HepG2 (cell line): ENCODE results near the gene RANBP3. TPM values are rescaled to one million over a fixed set of nuclear protein-coding genes. Genes with fewer than 3 reads are reported as not detected.

Source experiments
- ATAC-seq: fragments of 200-7000 bp; cut with Tn5 transposase; 3 replicates; pipeline ENCODE4 v1.9.1; 2020; ENCODE audit warnings: mild to moderate bottlenecking, moderate library complexity
- BruUV-seq: library from RNA; stranded (reverse); fragments of 400-500 nt; replicated peaks from 2 replicates; lab custom pipeline; 2021; lab: Mats Ljungman, UMichigan
- CTCF ChIA-PET: fragments of 300-600 bp; formaldehyde crosslinking; extraction: SDS; loops from one replicate; lab custom pipeline; 2021; ENCODE audit warnings: low total read pairs, inconsistent platforms, low intra/inter-chr PET ratio; lab: Yijun Ruan, JAX
- POLR2A ChIA-PET: fragments of 350-600 bp; sonication (Branson Sonifier 250); formaldehyde crosslinking; loops from one replicate; lab custom pipeline; 2020; ENCODE audit warnings: antibody characterized with exemption, inconsistent platforms; lab: Yijun Ruan, JAX
- DNase-seq: peaks from one replicate; pipeline ENCODE4 v3.0.0-alpha.2; 2015; ENCODE audit warnings: low spot score
- FAIRE-seq: peaks from 3 replicates; lab custom pipeline; 2011; peaks lifted over from hg19 to GRCh38; lab: Jason Lieb, UNC
- H2AFZ ChIP-seq: one replicate; pipeline ENCODE4 v1.6.1; 2011; ENCODE audit warnings: low read length, inconsistent platforms
- H3K27ac ChIP-seq: fragments of 300-600 bp; 3 replicates; pipeline ENCODE4 v1.8.0; 2011; ENCODE audit warnings: mixed run types, mild to moderate bottlenecking, mixed read lengths, low read length, inconsistent platforms; ENCODE audit not compliant: insufficient read depth; ENCODE audit errors: extremely low read length
- H3K27me3 ChIP-seq, 2 experiments: fragments of 200-600 bp in 1 of 2; 2 replicates in 1 of 2; 3 replicates in 1 of 2; pipeline versions ENCODE4 v1.6.0 to v1.8.0; 2011; ENCODE audit warnings: low read length in 2 of 2, mild to moderate bottlenecking in 2 of 2, moderate library complexity in 2 of 2, inconsistent platforms in 1 of 2; ENCODE audit not compliant: insufficient read depth in 2 of 2, control insufficient read depth in 1 of 2
- H3K36me3 ChIP-seq, 2 experiments: fragments of 200-600 bp in 1 of 2; replicated peaks in 1 of 2; 2 replicates in 1 of 2; 3 replicates in 1 of 2; pipeline versions ENCODE4 v1.5.1 to v1.8.0; 2011; ENCODE audit warnings: low read length in 2 of 2, inconsistent platforms in 1 of 2; ENCODE audit not compliant: insufficient read depth in 2 of 2, control insufficient read depth in 1 of 2
- H3K4me1 ChIP-seq: 2 replicates; pipeline ENCODE4 v1.5.1; 2012; ENCODE audit warnings: low read length, inconsistent platforms; ENCODE audit not compliant: insufficient read depth
- H3K4me2 ChIP-seq: 2 replicates; pipeline ENCODE4 v1.6.0; 2011; ENCODE audit warnings: low read depth, low read length, inconsistent platforms
- H3K4me3 ChIP-seq, 3 experiments: fragments of 200-600 bp in 1 of 3; sonication (generic), shearing (Covaris generic) in 1 of 3; replicated peaks in 1 of 3; 2 replicates each; pipeline ENCODE4 v1.5.1; 2011 to 2016; ENCODE audit warnings: low read length in 3 of 3, inconsistent platforms in 2 of 3, low read depth in 2 of 3, mild to moderate bottlenecking in 2 of 3, control low read depth in 1 of 3, mixed read lengths in 1 of 3; ENCODE audit not compliant: insufficient read depth in 1 of 3
- H3K79me2 ChIP-seq: one replicate; pipeline ENCODE4 v1.6.1; 2011; ENCODE audit warnings: low read length, inconsistent platforms; ENCODE audit not compliant: insufficient read depth
- H3K9ac ChIP-seq: 2 replicates; pipeline ENCODE4 v1.6.0; 2011; ENCODE audit warnings: mild to moderate bottlenecking, low read depth, low read length, inconsistent platforms; ENCODE audit not compliant: insufficient read depth
- H3K9me3 ChIP-seq: 2 replicates; pipeline ENCODE4 v1.5.1; 2012; ENCODE audit warnings: mild to moderate bottlenecking, low read length
- H4K20me1 ChIP-seq: 2 replicates; pipeline ENCODE4 v1.6.0; 2011; ENCODE audit warnings: inconsistent platforms, mild to moderate bottlenecking, low read length, moderate library complexity; ENCODE audit not compliant: insufficient read depth
- BCL6 ChIP-seq: IDR thresholded peaks from 2 replicates; pipeline ENCODE4 v1.6.1; 2016; ENCODE audit warnings: missing genetic modification reagents, missing compliant biosample characterization
- FOXC1 ChIP-seq: sonication (generic); formaldehyde crosslinking; IDR thresholded peaks from 2 replicates; pipeline ENCODE4 v1.8.0; 2022; ENCODE audit warnings: mild to moderate bottlenecking, missing genetic modification reagents, borderline replicate concordance
- GLI4 ChIP-seq: sonication (generic); formaldehyde crosslinking; IDR thresholded peaks from 2 replicates; pipeline ENCODE4 v1.5.1; 2020; ENCODE audit warnings: missing genetic modification reagents, mild to moderate bottlenecking, moderate library complexity, borderline replicate concordance
- HIVEP1 ChIP-seq: sonication (generic); formaldehyde crosslinking; IDR thresholded peaks from 2 replicates; pipeline ENCODE4 v1.4.0; 2020; ENCODE audit warnings: mild to moderate bottlenecking, missing genetic modification reagents
- MLLT10 ChIP-seq: sonication (generic); formaldehyde crosslinking; IDR thresholded peaks from 2 replicates; pipeline ENCODE4 v1.4.0; 2020; ENCODE audit warnings: missing genetic modification reagents
- PRMT3 ChIP-seq: sonication (generic); formaldehyde crosslinking; IDR thresholded peaks from 2 replicates; pipeline ENCODE4 v1.8.1; 2022; ENCODE audit warnings: low read depth, mild to moderate bottlenecking, moderate library complexity, missing genetic modification reagents, borderline replicate concordance
- RFX1 ChIP-seq: fragments of 450-650 bp; IDR thresholded peaks from 2 replicates; pipeline ENCODE4 v1.6.1; 2017
- SKI ChIP-seq: fragments of 450-650 bp; IDR thresholded peaks from one replicate; pipeline ENCODE4 v1.6.1; 2018; ENCODE audit warnings: mild to moderate bottlenecking; ENCODE audit not compliant: partially characterized antibody
- SOX13 ChIP-seq, 3 experiments: fragments of 450-650 bp in 1 of 3; sonication (generic) in 1 of 3; formaldehyde crosslinking in 1 of 3; IDR thresholded peaks in 2 of 3; conservative IDR thresholded peaks in 1 of 3; 2 replicates each; pipeline versions ENCODE4 v1.5.0 to v1.6.1; 2016 to 2020; ENCODE audit warnings: antibody characterized with exemption in 1 of 3, mild to moderate bottlenecking in 1 of 3, missing compliant biosample characterization in 1 of 3, missing genetic modification reagents in 1 of 3, moderate library complexity in 1 of 3
- ZBTB38 ChIP-seq: sonication (generic); formaldehyde crosslinking; IDR thresholded peaks from 2 replicates; pipeline ENCODE4 v1.5.1; 2020; ENCODE audit warnings: mild to moderate bottlenecking, missing genetic modification reagents
- ZNF33B ChIP-seq: sonication (generic); formaldehyde crosslinking; IDR thresholded peaks from 2 replicates; pipeline ENCODE4 v1.5.1; 2020; ENCODE audit warnings: mild to moderate bottlenecking, missing genetic modification reagents
- WGBS: methylation state at CpG from one replicate; pipeline ENCODE4 v1.1.6; 2017; ENCODE audit warnings: low lambda C conversion rate; 5-methylcytosine and 5-hydroxymethylcytosine counted together
- in situ Hi-C: cut with HindIII; loops from 2 replicates; pipeline ENCODE4 v1.10.0; 2017; ENCODE audit warnings: low pct_unique_long_range_greater_than_20kb; ENCODE audit not compliant: extremely low pct_ligation_motif_present
- intact Hi-C: fragments of 100-400 bp; cut with micrococcal nuclease; formaldehyde crosslinking; loops from one replicate; pipeline ENCODE4 v1.10.0; 2022; ENCODE audit not compliant: unreplicated experiment
- polyA plus RNA-seq, 8 experiments: library from polyadenylated mRNA; depleted of rRNA in 3 of 8; stranded (reverse) in 7 of 8; unstranded in 1 of 8; fragments of >200 nt; fragmentation: Illumina TruSeq in 4 of 8; extraction: Trizol in 4 of 8; gene quantifications; 2 replicates each; pipeline versions ENCODE4 v1.2.1 to v1.2.3, GENCODE V29; 2011 to 2016; ENCODE audit warnings: low read depth in 4 of 8, missing spikeins in 1 of 8, mixed read lengths in 1 of 8; ENCODE audit not compliant: insufficient read depth in 1 of 8
- total RNA-seq, 5 experiments: library from RNA; depleted of rRNA; stranded (reverse); fragments of >200 nt; fragmentation: Illumina TruSeq; extraction: Trizol; gene quantifications; 2 replicates each; pipeline ENCODE4 v1.2.3, GENCODE V29; 2016; ENCODE audit warnings: low read depth in 1 of 5
- TF ChIP-seq, protein P1 (sequence below): sonication (generic); formaldehyde crosslinking; IDR thresholded peaks from 2 replicates; pipeline ENCODE4 v1.5.0; 2020; ENCODE audit warnings: mild to moderate bottlenecking, missing genetic modification reagents, moderate library complexity
- TF ChIP-seq, protein P2 (sequence below): sonication (generic); formaldehyde crosslinking; IDR thresholded peaks from 2 replicates; pipeline ENCODE4 v1.4.0; 2020; ENCODE audit warnings: mild to moderate bottlenecking, missing genetic modification reagents

RANBP3 gene
- total and polyA plus RNA-seq, 2 of the 13 experiments (the other 11 are each of a cell fraction or from before 2014, with no cell fraction given) = 39.5 to 149 TPM

DNA sequence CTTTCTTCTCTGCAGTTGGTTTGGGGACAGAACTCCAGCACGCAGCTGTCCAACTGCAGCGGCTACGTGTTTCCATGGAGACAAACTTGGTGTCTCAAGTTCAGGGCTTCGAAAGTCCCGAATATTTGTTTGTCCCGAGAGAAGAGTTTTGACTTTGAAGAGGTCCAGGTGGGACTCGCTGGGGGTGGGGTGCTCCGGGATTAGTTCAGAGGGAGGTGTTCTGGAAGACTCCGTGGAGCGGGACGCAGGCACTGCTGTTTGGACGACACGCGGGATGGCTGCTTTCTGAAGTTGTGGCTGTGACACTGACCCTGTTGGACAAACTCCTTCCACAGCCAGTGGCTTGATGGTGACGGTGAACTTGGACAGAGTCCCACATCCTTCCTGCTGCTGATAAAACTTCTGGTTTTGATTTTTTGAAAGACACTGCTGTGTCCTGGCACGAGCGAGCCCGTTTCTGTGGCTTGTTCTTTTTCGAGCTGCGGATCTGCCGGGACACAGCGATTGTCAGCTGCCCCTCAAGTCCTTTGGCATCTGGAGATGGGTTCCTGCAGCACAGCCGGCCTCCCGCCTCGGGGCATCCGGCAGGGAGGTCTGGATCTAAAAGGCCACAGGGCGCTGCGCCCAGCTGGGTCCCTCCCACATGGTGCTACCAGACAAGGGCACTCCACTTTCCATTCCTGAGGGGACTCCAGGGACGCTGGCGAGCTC lies 15.9 kb upstream of the RANBP3 start:
- peak; percentile 53 for ATAC-seq
- FAIRE-seq = no peak
- 19% methylated on average over 19 of the region's 30 CpGs for WGBS
- TF ChIP-seq, protein P1, sequence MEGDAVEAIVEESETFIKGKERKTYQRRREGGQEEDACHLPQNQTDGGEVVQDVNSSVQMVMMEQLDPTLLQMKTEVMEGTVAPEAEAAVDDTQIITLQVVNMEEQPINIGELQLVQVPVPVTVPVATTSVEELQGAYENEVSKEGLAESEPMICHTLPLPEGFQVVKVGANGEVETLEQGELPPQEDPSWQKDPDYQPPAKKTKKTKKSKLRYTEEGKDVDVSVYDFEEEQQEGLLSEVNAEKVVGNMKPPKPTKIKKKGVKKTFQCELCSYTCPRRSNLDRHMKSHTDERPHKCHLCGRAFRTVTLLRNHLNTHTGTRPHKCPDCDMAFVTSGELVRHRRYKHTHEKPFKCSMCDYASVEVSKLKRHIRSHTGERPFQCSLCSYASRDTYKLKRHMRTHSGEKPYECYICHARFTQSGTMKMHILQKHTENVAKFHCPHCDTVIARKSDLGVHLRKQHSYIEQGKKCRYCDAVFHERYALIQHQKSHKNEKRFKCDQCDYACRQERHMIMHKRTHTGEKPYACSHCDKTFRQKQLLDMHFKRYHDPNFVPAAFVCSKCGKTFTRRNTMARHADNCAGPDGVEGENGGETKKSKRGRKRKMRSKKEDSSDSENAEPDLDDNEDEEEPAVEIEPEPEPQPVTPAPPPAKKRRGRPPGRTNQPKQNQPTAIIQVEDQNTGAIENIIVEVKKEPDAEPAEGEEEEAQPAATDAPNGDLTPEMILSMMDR (CRISPR knock-in tag) = peak; percentile 3; the same call in 1 of the 2 replicates
- TF ChIP-seq BCL6 (CRISPR knock-in tag) = 0 out of 2 replicates have a peak, but pooled peaks have one; percentile 5
- TF ChIP-seq FOXC1 (CRISPR knock-in tag) = 0 out of 2 replicates have a peak, but pooled peaks have one; percentile 27
- TF ChIP-seq GLI4 = 0 out of 2 replicates have a peak, but pooled peaks have one; percentile 36
- no peak for TF ChIP-seq SOX13 (IDR thresholded peaks at IDR 0.05)
- 0 out of 4 replicates have a peak, but pooled peaks of 1 of the 2 experiments have one; percentile 5 for TF ChIP-seq SOX13 (CRISPR knock-in tag; conservative IDR thresholded peaks at IDR 0.05 in 1 of 2, IDR thresholded peaks at IDR 0.05 in 1 of 2)
- peak; percentile 21; the same call in 1 of the 2 replicates for TF ChIP-seq RFX1
- TF ChIP-seq HIVEP1 (CRISPR knock-in tag) = 0 out of 2 replicates have a peak, but pooled peaks have one; percentile 30
- TF ChIP-seq ZBTB38 (CRISPR knock-in tag) = no peak
- TF ChIP-seq, protein P2, sequence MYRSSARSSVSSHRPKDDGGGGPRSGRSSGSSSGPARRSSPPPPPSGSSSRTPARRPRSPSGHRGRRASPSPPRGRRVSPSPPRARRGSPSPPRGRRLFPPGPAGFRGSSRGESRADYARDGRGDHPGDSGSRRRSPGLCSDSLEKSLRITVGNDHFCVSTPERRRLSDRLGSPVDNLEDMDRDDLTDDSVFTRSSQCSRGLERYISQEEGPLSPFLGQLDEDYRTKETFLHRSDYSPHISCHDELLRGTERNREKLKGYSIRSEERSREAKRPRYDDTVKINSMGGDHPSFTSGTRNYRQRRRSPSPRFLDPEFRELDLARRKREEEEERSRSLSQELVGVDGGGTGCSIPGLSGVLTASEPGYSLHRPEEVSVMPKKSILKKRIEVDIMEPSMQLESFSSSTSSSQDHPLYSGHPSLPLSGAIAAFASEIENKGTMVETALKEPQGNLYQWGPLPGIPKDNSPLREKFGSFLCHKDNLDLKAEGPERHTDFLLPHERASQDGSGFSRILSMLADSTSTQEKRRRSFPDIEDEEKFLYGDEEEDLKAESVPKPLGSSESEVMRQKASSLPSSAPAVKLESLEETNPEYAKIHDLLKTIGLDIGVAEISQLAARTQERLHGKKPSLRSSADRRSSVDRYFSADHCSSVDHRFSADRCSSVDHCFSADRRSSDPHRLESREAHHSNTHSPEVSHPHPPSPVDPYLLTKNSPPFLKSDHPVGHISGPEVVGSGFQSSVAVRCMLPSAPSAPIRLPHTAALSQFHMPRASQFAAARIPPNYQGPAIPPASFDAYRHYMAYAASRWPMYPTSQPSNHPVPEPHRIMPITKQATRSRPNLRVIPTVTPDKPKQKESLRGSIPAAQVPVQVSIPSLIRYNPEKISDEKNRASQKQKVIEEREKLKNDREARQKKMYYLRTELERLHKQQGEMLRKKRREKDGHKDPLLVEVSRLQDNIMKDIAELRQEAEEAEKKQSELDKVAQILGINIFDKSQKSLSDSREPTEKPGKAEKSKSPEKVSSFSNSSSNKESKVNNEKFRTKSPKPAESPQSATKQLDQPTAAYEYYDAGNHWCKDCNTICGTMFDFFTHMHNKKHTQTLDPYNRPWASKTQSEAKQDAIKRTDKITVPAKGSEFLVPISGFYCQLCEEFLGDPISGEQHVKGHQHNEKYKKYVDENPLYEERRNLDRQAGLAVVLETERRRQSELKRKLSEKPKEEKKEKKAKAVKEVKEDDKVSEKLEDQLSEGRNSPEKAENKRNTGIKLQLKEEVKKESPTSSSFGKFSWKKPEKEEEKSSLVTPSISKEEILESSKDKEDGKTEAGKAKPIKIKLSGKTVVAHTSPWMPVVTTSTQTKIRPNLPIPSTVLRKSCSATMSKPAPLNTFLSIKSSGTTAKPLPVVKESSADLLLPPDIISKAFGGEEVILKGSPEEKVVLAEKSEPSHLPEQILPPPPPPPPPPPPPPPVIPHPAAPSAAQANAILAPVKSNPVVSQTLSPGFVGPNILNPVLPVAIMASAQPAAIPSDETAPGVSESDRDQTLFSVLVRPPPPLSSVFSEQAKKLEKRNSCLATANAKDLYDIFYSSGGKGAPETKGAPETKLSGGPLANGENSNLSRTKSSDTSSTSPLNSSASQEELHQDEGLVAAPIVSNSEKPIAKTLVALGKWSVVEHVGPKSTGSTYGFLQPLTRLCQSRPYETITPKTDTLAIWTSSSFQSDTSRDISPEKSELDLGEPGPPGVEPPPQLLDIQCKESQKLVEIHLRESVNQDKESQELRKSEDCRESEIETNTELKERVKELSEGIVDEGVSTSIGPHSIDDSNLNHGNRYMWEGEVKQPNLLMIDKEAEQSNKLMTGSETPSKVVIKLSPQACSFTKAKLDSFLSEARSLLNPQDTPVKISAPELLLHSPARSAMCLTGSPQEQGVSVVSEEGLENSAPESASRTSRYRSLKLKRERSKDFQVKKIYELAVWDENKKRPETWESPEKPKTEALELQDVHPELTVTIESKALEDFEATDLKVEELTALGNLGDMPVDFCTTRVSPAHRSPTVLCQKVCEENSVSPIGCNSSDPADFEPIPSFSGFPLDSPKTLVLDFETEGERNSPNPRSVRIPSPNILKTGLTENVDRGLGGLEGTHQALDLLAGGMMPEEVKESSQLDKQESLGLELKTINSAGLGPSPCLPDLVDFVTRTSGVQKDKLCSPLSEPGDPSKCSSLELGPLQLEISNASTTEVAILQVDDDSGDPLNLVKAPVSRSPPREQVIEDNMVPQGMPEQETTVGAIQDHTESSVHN (CRISPR knock-in tag) = no peak
- no peak for TF ChIP-seq ZNF33B (CRISPR knock-in tag)
- peak; percentile 27 for TF ChIP-seq SKI
- no peak for TF ChIP-seq MLLT10 (CRISPR knock-in tag)
- TF ChIP-seq PRMT3 (CRISPR knock-in tag) = no peak

More for the DNA sequence above, 15.9 kb upstream of the RANBP3 start:
- Histone ChIP-seq H3K9me3 (no peaks in the 10 kb centered on the region), H3K36me3 (no peaks in the 10 kb centered on the region), H3K9ac (no peak overlapping the region), H3K4me1 (peaks cover 34% of the 10 kb centered on the region), H3K27me3 (peaks cover 0 to 23% of the 10 kb centered on the region in 2 experiments; a peak in 2 of 5 replicates), H3K27ac (no peak overlapping the region), H4K20me1 (no peaks in the 10 kb centered on the region), H2AFZ (no peak overlapping the region), H3K79me2 (no peaks in the 10 kb centered on the region), H3K4me3 (peak overlapping the region in 1 of 3 experiments; percentile 54; a peak in 3 of 6 replicates), H3K4me2 (peak overlapping the region; percentile 67)
- no TSS peak for BruUV-seq
- in situ Hi-C loops (no loop called here), intact Hi-C loops (no loop called here)
- CTCF ChIA-PET = interaction anchor here (1.0 kb wide), 1 partner anchor 28 kb away, joined by 3 read pairs; no protein-coding TSS in a partner anchor
- DNase-seq = no peak
- POLR2A ChIA-PET = interaction anchor here (1.1 to 1.4 kb wide), 3 partner anchors 14 to 28 kb away, joined by 4 to 8 read pairs (median 4); no protein-coding TSS in a partner anchor
